Measurements from ENCODE around the gene IGF2BP1.
"Not testable (repeated sequence)": the region's sequence is repeated elsewhere in the genome, so short reads cannot be mapped to it uniquely, and the experiment has no call there.

Gene IGF2BP1

DNA sequence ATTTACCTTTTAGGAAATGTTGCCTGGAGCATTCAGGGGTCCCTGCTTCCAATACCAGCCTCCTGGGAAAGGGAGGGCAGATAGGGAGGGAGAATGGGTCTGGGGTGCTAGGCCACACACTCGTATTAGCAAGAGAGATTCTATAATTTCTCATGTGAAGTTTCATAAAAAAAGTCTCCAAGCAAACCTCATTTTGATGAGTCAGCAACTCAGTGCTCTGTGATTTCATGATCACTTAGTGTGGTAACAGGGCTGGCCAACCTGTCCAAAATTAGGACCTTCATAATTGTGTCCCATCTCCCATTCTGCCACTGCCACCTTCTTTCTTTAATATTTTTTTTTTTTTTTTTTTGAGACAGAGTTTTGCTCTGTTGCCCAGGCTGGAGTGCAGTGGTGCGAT lies 41.4 kb downstream of the IGF2BP1 start:
- Histone ChIP-seq H3K79me2 (ENCODE audit: insufficient read depth, low read length) (no peaks in the 10 kb centered on the region), H3K36me3 (ENCODE audit: low read length) (no peaks in the 10 kb centered on the region), H3K4me2 (ENCODE audit: low read depth, low read length, poor library complexity, severe bottlenecking) (no peak overlapping the region), H3K9me3 (ENCODE audit: insufficient read depth, low read length) (no peaks in the 10 kb centered on the region), H3K27me3 (ENCODE audit: low read length) (no peaks in the 10 kb centered on the region), H3K4me3 (ENCODE audit: insufficient read depth, low read length, poor library complexity, severe bottlenecking) (no peak overlapping the region), H3K9ac (ENCODE audit: low read length) (no peak overlapping the region), H3K27ac (ENCODE audit: low read depth, low read length) (no peak overlapping the region), H4K20me1 (ENCODE audit: low read depth, low read length) (no peaks in the 10 kb centered on the region), H3F3A (ENCODE audit: insufficient read depth) (no peaks in the 10 kb centered on the region), H3K9me2 (replicated peaks; ENCODE audit: insufficient read depth, low read length) (no peaks in the 10 kb centered on the region), H2AFZ (ENCODE audit: low read depth, low read length, severe bottlenecking) (no peak overlapping the region)
- TF ChIP-seq EZH2phosphoT487 (conservative IDR thresholded peaks at IDR 0.05; ENCODE audit: low read length): no peak
- TF ChIP-seq, protein P1, sequence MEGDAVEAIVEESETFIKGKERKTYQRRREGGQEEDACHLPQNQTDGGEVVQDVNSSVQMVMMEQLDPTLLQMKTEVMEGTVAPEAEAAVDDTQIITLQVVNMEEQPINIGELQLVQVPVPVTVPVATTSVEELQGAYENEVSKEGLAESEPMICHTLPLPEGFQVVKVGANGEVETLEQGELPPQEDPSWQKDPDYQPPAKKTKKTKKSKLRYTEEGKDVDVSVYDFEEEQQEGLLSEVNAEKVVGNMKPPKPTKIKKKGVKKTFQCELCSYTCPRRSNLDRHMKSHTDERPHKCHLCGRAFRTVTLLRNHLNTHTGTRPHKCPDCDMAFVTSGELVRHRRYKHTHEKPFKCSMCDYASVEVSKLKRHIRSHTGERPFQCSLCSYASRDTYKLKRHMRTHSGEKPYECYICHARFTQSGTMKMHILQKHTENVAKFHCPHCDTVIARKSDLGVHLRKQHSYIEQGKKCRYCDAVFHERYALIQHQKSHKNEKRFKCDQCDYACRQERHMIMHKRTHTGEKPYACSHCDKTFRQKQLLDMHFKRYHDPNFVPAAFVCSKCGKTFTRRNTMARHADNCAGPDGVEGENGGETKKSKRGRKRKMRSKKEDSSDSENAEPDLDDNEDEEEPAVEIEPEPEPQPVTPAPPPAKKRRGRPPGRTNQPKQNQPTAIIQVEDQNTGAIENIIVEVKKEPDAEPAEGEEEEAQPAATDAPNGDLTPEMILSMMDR (IDR thresholded peaks at IDR 0.05; ENCODE audit: insufficient read depth, low read length, poor library complexity, severe bottlenecking): no peak

DNA sequence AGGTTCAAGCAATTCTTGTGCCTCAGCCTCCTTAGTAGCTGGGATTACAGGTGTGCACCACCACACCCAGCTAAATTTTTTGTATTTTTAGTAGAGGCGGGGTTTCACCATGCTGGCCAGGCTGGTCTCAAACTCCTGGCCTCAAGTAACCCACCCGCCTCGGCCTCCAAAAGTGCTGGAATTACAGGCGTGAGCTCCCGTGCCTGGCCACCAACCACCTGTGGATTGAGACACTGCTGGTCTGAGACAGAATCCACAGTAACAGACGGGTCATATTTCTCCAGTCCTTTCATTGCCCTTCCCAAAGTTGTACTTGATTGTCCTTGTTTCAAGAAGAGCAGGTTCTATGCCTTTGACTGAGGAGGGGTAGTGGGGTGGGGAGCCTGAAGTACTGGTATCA lies 42.3 kb downstream of the IGF2BP1 start:
- not testable (repeated sequence) for H3K36me3 ChIP-seq (ENCODE audit: low read length); H4K20me1 ChIP-seq (ENCODE audit: low read depth, low read length); H3K4me3 ChIP-seq (ENCODE audit: insufficient read depth, low read length, poor library complexity, severe bottlenecking)

DNA sequence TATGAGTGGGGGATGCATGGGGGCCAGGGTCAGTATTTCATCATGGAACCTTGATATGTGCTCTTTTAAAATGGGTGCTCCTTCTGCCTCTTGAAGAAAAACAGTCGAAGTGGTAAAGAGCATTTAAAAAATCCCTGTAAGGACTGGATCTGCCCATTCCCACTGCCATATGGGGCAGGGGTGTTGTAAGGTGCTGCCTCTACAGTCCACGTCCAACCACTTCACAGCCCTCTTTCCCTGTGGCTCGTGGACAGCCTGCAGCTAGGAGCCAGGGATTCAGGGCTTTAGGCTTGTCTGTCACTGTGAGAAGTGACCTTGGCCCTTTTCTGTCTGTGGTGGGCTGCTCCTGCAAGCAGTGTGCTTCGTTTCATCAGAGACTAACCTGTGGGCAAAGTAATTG lies 44.3 kb downstream of the IGF2BP1 start:
- H3K79me2 ChIP-seq (ENCODE audit: insufficient read depth, low read length): no peaks in the 10 kb centered on the region
- H3K9ac ChIP-seq (ENCODE audit: low read length): no peak overlapping the region
- no peak overlapping the region for H3K4me2 ChIP-seq (ENCODE audit: low read depth, low read length, poor library complexity, severe bottlenecking)
- no peaks in the 10 kb centered on the region for H3F3A ChIP-seq (ENCODE audit: insufficient read depth)
- no peak overlapping the region for H3K4me3 ChIP-seq (ENCODE audit: insufficient read depth, low read length, poor library complexity, severe bottlenecking)
- H3K9me2 ChIP-seq (replicated peaks; ENCODE audit: insufficient read depth, low read length): no peaks in the 10 kb centered on the region
- no peaks in the 10 kb centered on the region for H4K20me1 ChIP-seq (ENCODE audit: low read depth, low read length)
- H3K27me3 ChIP-seq (ENCODE audit: low read length): no peaks in the 10 kb centered on the region
- no peaks in the 10 kb centered on the region for H3K36me3 ChIP-seq (ENCODE audit: low read length)
- no peaks in the 10 kb centered on the region for H3K9me3 ChIP-seq (ENCODE audit: insufficient read depth, low read length)
- H3K27ac ChIP-seq (ENCODE audit: low read depth, low read length): no peak overlapping the region
- TF ChIP-seq, protein P1 (IDR thresholded peaks at IDR 0.05; ENCODE audit: insufficient read depth, low read length, poor library complexity, severe bottlenecking): no peak
- TF ChIP-seq EZH2phosphoT487 (conservative IDR thresholded peaks at IDR 0.05; ENCODE audit: low read length): no peak
- no peak overlapping the region for H2AFZ ChIP-seq (ENCODE audit: low read depth, low read length, severe bottlenecking)

More for the DNA sequence above, 42.3 kb downstream of the IGF2BP1 start:
- not testable (repeated sequence) for H3K9me3 ChIP-seq (ENCODE audit: insufficient read depth, low read length); H3K27me3 ChIP-seq (ENCODE audit: low read length); H3K9me2 ChIP-seq (replicated peaks; ENCODE audit: insufficient read depth, low read length); H3F3A ChIP-seq (ENCODE audit: insufficient read depth); H3K9ac ChIP-seq (ENCODE audit: low read length); H2AFZ ChIP-seq (ENCODE audit: low read depth, low read length, severe bottlenecking); H3K4me2 ChIP-seq (ENCODE audit: low read depth, low read length, poor library complexity, severe bottlenecking); H3K27ac ChIP-seq (ENCODE audit: low read depth, low read length); H3K79me2 ChIP-seq (ENCODE audit: insufficient read depth, low read length)

DNA sequence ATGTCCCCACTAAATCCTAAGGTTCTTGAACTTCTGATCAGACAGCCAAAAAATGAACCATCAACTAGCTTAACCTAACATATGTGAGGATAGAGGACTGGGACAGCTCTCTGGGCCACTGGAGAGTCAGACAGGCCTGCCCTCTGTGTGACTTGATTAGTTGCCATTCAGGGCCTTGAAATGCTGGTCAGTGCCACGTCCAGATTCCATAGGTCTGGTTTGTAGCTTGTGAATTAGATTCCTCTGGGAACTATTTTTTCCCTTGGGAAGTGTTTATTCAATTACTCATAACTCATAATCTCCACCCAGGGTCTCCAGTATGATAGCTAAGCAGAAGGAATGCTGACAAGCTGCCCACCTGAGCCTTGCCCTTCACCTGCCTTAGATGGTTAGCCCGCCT lies 48.2 kb downstream of the IGF2BP1 start:
- H3K4me3 ChIP-seq (ENCODE audit: insufficient read depth, low read length, poor library complexity, severe bottlenecking): no peak overlapping the region
- TF ChIP-seq, protein P1 (IDR thresholded peaks at IDR 0.05; ENCODE audit: insufficient read depth, low read length, poor library complexity, severe bottlenecking): no peak
- no peak for TF ChIP-seq EZH2phosphoT487 (conservative IDR thresholded peaks at IDR 0.05; ENCODE audit: low read length)
- H3K9me3 ChIP-seq (ENCODE audit: insufficient read depth, low read length): no peaks in the 10 kb centered on the region
- H3F3A ChIP-seq (ENCODE audit: insufficient read depth): no peaks in the 10 kb centered on the region
- no peaks in the 10 kb centered on the region for H4K20me1 ChIP-seq (ENCODE audit: low read depth, low read length)
- no peaks in the 10 kb centered on the region for H3K9me2 ChIP-seq (replicated peaks; ENCODE audit: insufficient read depth, low read length)
- no peak overlapping the region for H3K4me2 ChIP-seq (ENCODE audit: low read depth, low read length, poor library complexity, severe bottlenecking)
- no peaks in the 10 kb centered on the region for H3K27me3 ChIP-seq (ENCODE audit: low read length)
- no peak overlapping the region for H2AFZ ChIP-seq (ENCODE audit: low read depth, low read length, severe bottlenecking)
- H3K79me2 ChIP-seq (ENCODE audit: insufficient read depth, low read length): no peaks in the 10 kb centered on the region
- no peak overlapping the region for H3K27ac ChIP-seq (ENCODE audit: low read depth, low read length)
- H3K9ac ChIP-seq (ENCODE audit: low read length): no peak overlapping the region
- H3K36me3 ChIP-seq (ENCODE audit: low read length): no peaks in the 10 kb centered on the region

Data from SU-DHL-6 (cell line).